HG03439 (cell line): Measurements from ENCODE around the gene MICU1.
"Not testable (repeated sequence)": the region's sequence is repeated elsewhere in the genome, so short reads cannot be mapped to it uniquely, and the experiment has no call there.

Source experiments
- ATAC-seq: cut with Tn5 transposase; IDR thresholded peaks from one replicate; pipeline ENCODE4 v1.9.1; 2021; ENCODE audit warnings: mild to moderate bottlenecking, moderate library complexity; ENCODE audit not compliant: unreplicated experiment

The MICU1 gene

DNA sequence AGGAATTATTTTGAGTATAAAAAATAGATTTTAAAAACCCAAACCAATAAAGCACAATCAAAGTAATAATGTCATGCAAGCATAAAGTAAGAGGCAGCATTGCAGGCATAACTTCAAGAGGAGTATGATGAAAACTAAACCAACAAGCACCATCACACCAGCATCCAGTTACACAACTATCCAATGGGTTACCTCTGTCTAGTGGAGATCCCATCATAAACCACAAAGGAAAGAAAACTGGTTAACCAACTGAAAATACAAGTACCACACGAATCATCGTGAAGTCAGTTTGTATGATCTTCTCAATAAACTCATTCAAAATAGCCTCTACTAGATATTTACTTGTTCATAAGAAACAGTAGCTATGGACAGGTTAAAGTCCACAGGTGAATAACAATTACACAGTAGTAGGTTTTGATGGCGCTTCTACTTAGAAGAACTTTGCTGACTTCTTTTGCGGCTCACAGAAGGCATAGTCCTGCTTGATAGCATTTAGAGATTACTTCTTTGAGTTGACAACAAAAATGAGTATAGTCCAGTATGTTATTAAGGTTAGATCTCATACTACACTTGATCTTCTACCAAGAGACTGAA is 116.6 kb downstream of the MICU1 start:
- ATAC-seq, result no peak

DNA sequence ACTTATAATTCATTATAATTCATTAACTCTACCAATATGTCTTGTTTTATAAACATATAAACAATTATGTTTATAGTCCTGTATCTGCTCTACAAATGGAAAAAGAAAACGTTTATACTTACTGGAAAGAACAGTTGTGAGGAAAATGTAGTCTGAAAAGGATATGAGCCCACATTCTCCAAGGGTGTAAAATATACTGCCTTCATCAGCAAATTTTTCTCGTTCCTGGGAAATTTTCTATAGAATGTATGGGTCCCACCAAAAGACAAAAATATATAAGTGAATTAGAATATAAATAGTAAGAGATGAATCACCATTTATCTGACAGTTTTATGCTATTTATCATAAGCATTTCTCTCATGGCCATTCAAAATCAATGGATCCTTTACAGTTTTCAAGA is 117.8 kb downstream of the MICU1 start:
- no peak for ATAC-seq

DNA sequence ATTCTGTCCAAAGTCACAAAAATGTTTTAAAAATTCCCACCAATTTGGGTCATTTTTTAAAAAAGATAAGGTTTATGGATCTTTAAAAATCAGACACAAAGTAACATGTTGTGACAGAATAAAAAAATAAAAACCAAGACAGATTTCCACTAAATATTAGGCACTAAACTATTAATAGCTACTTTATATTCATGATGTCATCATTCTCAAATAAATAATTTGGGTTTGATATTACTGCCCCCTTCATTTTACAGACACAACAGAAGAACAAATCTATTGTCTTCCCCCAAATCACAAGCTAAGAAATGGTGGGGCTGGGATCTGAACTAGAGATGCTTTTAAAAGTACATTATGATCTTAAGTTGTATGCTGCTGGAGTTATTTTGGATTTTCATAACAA is 119.4 kb downstream of the MICU1 start:
- ATAC-seq, result no peak

DNA sequence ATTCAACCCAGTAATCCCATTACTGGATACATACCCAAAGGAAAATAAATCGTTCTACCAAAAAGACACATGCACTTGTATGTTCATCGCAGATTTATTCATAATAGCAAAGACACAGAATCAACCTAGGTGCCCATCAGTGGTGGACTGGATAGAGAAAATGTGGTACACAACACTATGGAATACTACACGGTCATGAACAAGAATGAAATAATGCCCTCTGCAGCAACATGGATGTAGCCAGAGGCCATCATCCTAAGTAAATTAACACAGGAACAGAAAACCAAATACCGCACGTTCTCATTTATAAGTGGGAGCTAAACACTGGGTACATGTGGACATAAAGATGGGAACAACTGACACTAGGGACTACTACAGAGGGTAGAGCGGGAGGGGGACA is 120.4 kb downstream of the MICU1 start:
- no peak for ATAC-seq

DNA sequence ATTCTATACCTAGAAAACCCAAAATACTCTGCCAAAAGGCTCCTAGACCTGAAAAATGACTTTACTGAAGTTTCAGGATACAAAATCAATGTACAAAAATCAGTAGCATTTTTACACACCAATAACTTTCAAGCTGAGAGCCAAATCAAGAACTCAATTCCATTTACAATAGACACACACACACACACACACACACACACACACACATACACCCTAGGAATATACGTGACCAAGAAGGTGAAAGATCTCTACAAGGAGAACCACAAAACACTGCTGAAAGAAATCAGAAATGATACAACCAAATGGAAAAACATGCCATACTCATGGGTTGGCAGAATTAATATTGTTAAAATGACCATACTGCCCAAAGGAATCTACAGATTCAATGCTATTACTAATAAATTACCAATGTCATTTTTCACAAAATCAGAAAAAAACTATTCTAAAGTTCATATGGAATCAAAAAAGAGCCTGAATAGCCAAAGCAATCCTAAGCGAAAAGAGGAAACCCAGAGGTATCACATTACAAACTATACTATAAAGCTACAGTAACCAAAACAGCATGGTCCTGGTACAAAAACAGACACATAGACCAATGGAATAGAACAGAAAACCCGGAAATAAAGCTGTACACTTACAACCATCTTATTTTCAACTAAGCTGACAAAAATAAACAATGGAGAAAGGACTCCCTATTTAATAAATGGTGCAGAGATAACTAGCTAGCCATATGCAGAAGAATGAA is 122.0 kb downstream of the MICU1 start:
- ATAC-seq, result no peak

DNA sequence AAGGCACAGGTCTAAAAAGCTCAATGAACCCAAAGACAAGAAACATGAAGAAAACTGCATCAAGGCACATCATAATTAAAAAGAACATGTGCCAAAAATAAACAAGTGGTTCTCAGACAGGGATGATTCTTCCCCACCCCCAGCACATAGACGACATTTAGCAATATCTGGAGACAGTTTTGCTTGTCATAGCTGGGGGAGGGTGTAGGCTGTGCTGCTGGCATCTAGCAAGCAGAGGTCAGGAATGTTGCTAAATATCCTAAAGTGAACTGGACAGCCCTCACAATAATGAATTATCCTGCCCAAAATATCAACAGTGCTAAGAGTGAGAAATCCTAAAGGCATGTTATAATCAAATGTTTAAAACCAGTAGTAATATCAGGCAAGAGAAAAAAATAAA is 122.6 kb downstream of the MICU1 start:
- ATAC-seq, result no peak

DNA sequence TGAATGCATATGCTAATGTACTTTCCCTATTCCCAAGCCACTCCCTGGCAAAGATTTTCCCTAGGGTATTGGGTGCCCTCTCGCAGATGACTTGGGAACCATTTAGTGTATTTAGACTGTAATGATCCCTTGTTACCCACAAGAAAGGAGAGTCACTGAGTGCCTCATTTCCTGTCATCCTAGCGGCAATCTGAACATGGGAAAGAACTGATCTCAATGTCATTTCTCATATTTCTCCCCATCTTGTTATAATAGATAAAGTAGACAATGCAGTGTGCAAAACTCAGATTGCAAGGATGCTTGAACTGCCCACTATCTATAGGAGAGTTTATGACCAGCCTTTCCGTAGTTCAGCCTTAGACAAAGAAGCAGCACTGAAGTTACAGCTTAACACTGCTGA is 123.3 kb downstream of the MICU1 start:
- ATAC-seq, result no peak

DNA sequence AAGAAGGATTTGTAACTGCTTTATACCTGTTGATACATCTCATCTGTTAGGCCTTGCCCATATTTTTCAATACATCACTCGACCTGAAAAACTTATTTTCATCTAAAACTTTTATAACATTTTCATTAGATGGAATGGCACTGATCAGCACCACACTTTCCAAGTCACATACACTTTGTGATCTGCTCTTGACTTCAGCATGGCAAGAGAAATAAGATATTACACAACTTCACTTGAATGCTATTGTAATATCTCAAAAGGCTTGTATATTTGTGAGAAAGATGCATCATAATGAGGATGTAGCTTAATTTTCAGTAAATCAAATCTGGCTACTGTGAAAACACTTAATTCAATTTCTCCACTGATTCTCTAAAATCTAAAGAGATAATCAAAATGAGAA is 126.2 kb downstream of the MICU1 start:
- ATAC-seq, result no peak

DNA sequence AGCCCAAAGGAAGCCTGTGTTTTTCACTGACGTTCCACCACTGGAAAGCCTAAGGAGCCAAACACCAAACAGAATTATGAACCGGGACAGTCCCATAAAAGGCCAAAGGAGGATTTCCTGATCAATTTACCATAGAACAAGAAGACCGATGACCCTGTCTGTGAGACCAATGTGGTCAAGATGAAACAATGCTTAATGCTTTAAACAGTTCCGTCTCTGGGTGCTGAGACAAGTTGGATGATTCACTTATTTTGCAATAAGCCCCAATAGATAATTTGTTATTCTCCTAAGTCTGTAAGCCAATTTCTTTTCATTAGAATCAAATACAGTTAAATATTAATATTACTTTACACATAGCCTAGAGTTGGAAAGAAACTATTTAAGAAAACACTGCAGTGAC is 134.9 kb downstream of the MICU1 start:
- no peak for ATAC-seq

DNA sequence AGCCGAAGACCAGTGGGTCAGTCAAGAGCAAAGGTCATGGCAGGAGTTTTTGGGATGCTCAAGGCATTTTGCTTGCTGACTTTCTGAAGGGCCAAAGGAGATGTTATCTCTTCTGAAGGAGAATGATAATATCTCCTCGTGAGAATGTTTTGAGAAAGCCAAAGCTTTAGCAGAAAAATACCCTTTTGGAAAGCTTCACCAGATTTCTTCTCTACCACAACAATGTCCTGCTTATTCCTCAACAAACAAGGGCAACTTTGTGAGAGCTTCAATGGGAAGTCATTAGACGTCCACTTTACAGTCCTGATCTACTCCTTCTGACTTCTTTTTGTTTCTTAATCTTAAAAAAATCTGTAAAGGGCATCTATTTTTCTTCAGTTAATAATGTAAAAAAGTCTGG is 138.4 kb downstream of the MICU1 start:
- no peak for ATAC-seq

DNA sequence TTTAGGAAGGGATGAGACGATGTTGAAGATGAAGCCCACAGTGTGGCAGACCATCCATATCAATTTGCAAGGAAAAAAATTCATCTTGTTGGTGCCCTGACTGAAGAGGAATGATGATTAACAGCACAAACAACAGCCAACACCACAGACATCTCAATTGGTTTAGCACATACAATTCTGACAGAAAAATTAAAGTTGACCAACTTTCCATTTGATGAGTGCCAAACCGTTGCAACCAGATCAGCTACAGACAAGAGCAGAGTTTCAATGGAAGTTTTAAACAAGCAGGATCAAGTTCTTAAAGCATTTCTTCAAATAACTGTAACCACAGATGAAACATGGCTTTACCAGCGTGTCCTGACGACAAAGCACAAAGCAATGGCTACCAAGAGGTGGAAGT is 138.8 kb downstream of the MICU1 start:
- no peak for ATAC-seq

DNA sequence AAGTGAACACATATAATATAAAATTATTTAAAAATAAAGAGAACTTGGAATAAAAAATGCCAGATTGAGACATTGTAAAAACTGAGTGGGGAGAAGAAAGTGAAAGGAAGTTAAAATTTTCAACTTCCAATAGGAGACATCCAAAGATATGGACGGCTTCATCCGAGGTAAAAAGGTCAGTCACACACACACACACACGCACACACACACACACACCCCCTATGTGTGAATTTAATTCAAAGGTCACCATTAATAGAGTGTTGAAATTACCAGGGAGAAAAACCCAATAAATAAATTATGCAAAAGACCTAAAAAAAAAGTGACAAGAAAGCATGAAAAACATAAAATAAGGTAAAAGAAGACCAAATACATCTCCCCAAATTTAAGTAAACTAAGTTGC is 140.2 kb downstream of the MICU1 start:
- ATAC-seq, result no peak

DNA sequence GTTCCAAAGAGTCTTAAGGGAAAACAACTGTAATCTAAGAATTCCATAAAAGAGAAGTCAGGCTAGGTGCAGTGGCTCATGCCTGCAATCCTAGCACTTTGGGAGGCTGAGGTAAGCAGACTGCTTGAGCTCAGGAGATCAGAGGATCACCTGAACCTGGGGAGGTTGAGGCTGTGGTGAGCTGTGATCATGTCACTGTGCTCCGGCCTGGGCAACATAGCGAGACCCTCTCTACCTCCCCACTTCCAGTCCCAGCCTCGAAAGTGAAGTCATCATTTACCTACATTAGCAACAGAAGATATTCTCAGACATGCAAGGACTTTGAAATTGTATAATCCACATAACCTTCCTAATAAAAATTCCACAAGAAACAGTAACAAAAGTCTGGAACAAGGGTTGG is 141.4 kb downstream of the MICU1 start:
- no peak for ATAC-seq

DNA sequence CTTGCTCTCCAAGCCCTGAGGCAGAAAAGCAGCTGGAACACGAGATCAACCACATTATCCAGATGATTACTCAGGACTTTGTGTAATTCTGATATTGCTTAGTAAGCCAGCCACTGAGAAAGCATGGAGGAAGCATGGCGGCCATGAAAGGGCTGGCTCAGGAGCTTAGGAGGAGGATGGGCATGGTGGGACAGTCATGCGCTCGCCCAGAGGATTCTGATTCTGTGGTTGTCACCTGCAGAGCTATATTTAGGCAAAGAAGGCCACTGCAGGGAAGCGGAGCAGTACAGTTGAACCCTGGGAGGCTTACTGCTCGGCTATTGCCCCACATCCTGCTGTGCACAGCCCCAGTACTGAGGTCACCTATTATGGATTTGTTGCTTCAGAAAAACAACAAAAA is 142.4 kb downstream of the MICU1 start:
- ATAC-seq, result no peak

DNA sequence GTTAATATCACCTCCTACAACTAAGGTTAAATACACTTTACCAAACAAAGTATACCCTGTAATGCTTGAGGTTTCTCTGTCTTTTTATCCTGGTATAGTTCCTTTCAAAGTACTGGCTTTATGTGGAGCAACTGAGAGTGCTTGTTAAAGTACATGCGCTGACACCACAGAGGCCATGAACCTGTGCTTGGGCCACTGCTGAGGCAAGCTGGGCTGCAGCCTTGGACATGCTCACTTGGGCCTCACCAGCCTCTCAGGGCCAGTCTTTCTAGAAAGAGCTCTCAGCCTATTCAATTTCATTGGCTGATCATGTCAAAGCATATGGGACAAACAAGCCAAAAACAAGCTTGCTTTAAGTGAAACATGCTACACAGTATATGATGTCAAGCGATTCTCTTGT is 145.0 kb downstream of the MICU1 start:
- ATAC-seq, result no peak

DNA sequence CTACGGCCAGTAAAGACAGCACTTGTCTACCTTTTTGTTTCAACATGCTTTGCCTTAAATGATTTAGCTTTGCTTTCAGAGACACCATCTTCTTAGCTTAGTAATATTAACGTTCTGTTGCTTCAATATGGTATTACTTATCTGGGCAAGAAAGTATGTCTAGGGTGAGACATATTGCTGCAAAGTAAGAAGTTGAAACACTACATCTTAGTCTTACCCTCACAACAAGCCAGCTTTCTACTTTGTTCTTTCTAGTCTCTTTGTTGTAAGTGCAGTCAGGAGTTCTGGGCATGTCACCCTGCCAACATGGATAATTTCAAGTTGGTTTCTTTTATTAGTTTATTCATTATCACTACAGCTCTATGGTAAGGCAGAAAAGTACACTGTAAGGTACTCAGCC is 148.4 kb downstream of the MICU1 start:
- ATAC-seq, result no peak

DNA sequence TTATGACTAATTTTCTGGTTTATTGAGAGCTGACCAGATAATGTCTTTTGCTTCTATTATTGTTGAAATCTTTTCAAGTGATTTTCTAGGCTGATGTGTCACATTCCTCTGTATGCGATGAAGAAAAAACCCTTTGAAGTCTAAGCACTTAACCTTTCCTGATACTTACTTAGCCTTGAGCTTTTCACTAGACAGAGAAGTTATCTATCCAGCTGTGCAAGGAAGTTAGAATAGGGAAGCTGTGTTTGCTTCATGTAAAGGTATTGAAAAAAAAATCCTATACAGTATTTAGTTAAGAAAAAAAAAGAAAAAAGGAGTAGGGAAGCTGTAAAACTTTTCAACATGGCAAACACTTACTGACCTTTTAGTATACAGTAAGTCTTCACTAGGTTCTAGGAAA is 153.6 kb downstream of the MICU1 start:
- ATAC-seq, result no peak

DNA sequence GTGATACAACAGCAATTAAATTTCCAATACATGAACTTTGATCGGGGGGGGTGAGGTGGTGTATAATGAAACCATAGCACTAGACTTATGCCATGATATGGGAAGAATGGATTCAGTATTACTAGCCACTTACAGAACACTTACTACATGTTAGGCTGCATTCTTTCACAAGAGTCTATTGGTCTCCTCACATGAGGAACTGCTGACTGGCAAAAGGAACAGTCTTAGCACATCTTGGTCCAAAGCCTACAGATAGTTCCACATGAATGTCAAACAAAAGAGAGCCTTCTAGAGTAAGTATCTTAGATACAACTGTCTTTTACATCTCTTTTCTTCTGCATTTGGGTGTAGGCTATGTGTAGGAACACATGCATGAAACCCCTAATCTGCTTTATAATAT is 155.2 kb downstream of the MICU1 start:
- no peak for ATAC-seq

DNA sequence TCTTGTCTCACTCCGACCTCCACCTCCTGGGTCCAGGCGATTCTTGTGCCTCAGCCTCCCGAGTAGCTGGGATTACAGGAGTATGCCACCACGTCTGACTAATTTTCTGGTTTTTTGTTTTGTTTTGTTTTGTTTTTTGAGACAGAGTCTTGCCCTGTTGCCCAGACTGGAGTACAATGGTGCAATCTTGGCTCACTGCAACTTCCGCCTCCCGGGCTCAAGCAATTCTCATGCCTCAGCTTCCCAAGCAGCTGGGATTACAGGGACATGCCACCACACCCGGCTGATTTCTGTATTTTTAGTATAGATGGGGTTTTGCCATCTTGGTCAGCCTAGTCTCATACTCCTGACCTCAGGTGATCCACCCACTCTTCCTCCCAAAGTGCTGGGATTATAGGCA is 158.8 kb downstream of the MICU1 start:
- ATAC-seq, result not testable (repeated sequence)

DNA sequence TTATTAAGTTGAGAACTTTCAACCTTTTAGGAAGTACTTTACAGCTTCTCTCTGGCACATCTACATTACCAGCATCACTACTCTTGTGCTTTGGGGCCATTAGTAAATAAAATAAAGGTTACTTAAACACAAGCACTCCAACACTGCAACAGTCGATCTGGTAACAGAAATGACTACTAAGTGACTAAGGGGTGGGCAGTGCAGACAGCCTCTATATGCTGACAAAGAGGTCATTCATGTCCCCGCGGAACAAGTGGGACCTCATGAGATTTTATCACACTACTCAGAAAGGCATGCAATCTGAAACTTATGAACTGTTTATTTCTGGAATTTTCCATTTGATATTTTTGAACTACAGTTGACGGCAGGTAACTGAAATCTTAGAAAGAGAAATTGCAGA is 159.9 kb downstream of the MICU1 start:
- no peak for ATAC-seq

DNA sequence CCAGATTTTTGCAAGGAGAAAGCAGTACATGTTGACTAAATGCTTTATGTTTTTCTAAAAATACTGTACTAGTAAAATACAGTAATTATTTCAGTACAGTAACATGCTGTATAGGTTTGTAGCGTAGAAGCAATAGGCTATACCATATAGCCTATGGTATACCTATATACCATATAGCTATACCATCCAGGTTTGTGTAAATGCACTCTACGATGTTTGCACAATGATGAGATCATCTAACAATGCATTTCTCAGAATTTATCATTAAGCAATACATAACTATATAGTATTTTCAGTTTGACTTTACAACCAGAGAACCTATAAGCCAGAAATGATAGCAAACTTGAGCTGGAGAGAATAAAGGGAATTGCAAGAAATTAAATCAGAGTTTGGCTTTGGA is 161.4 kb downstream of the MICU1 start:
- ATAC-seq, result no peak

DNA sequence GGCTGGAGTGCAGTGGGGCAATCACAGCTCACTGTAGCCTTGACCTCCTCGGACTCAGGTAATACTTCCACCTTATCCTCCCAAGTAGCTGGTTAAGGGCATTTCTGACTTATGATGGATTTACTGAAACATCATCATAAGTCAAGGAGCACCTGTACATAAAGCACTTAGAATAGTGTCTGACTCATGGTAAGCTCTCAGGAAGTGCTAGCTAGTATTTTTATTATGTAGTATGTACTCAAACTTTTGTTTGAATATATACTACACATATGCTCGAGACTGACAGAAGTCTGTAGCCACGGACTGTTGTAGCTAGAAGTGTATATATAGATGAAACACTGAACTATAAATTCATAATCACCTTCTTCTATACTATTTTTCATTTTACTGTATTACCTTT is 163.6 kb downstream of the MICU1 start:
- no peak for ATAC-seq

DNA sequence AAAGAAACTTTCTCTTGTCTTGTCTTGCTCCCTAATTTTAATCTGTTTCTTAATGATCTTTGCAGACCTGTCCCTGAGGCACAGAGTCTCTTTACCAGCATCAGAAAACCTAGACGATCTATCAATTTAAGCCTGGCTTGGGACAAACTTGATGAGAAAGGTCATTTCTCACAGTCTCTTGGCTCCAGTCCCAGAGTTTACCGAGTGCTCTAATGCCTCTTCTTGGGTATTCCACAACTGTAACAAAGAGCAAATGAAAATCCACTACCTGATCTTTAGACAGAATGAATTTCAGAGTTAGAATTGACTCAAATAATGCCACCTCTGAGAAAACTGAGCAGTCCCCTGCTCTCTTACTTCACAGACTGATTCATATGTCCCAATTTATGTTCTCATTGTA is 164.8 kb downstream of the MICU1 start:
- ATAC-seq, result no peak
